Upper lobe of right lung (tissue), 1 donor: ENCODE data around the gene CCDC107. TPM values are rescaled to one million over a fixed set of nuclear protein-coding genes. Genes with fewer than 3 reads are reported as not detected.
A peak's percentile ranks its signal among the peaks of the same experiment; 100 is the strongest.

Source experiments
- ATAC-seq: fragments of 200-7000 bp; cut with Tn5 transposase; one replicate; pipeline ENCODE4 v1.9.1; 2020; ENCODE audit warnings: mild to moderate bottlenecking, moderate library complexity
- DNase-seq: peaks from one replicate; pipeline ENCODE4 v3.0.0-alpha.2; 2020
- H3K27ac ChIP-seq: fragments of 200-600 bp; one replicate; pipeline ENCODE4 v1.8.0; 2022
- H3K27me3 ChIP-seq: fragments of 200-600 bp; one replicate; pipeline ENCODE4 v1.8.0; 2022; ENCODE audit warnings: mild to moderate bottlenecking
- H3K36me3 ChIP-seq: fragments of 200-600 bp; one replicate; pipeline ENCODE4 v1.8.0; 2022
- H3K4me1 ChIP-seq: fragments of 200-600 bp; one replicate; pipeline ENCODE4 v1.8.0; 2022
- H3K4me3 ChIP-seq: fragments of 200-600 bp; one replicate; pipeline ENCODE4 v1.8.0; 2022; ENCODE audit warnings: mild to moderate bottlenecking
- H3K9me3 ChIP-seq: fragments of 200-600 bp; one replicate; pipeline ENCODE4 v1.8.0; 2022
- CTCF ChIP-seq: fragments of 200-600 bp; IDR thresholded peaks from one replicate; pipeline ENCODE4 v1.8.0; 2022; ENCODE audit warnings: antibody characterized with exemption
- intact Hi-C: fragments of 100-400 bp; cut with DNase I; formaldehyde crosslinking; loops from one replicate; pipeline ENCODE4 v1.11.0; 2022
- total RNA-seq: library from RNA; stranded (reverse); fragmentation: NEBNext Ultra II Directional; extraction: Animal tissue kit (Norgen Biotek cat#: 25700); gene quantifications from one replicate; pipeline ENCODE4 v1.2.1, GENCODE V29; 2021
- donor health status: DM: no; HTN: yes; CAD: no; lungs with severe emphysema.

CCDC107 gene
- total RNA-seq, 1 donor from 2014 or later = 31.1 TPM

- ATAC-seq (peak; percentile 51), DNase-seq (no peak)
- H3K9me3 ChIP-seq = no peaks in the 10 kb centered on the region
- H3K27ac ChIP-seq = peak within 1 kb of the TSS; percentile 83
- H3K36me3 ChIP-seq = peaks cover 5% of the 10 kb centered on the region
- H3K4me3 ChIP-seq = peak within 1 kb of the TSS; percentile 76
- intact Hi-C loops = no loop called here
- H3K27me3 ChIP-seq = no peaks in the 10 kb centered on the region
- TF ChIP-seq CTCF = no peak
- H3K4me1 ChIP-seq = peaks cover 15% of the 10 kb centered on the region
These were observed 31.6 kb downstream of the CCDC107 start, which contains the start of gene TPM2 for GRCh38 chr9:35689542-35690293. Gene TPM2 (minus strand): TSS chr9:35689925. CDS start chr9:35689817, 108 bp downstream.

- TF ChIP-seq CTCF = no peak
- DNase-seq (no peak), ATAC-seq (no peak)
- no peaks in the 10 kb centered on the region for H3K9me3 ChIP-seq
- intact Hi-C loops = no loop called here
- peaks cover 2% of the 10 kb centered on the region for H3K36me3 ChIP-seq
- peak overlapping the region; percentile 83 for H3K27ac ChIP-seq
- peak overlapping the region; percentile 76 for H3K4me3 ChIP-seq
- peaks cover 15% of the 10 kb centered on the region for H3K4me1 ChIP-seq
- H3K27me3 ChIP-seq = no peaks in the 10 kb centered on the region
These were observed 32.2 kb downstream of the CCDC107 start for GRCh38 chr9:35690294-35690613.

- Histone ChIP-seq H3K27me3 (no peaks in the 10 kb centered on the region), H3K4me1 (peaks cover 16% of the 10 kb centered on the region), H3K27ac (peak overlapping the region; percentile 83), H3K36me3 (no peaks in the 10 kb centered on the region), H3K4me3 (peak overlapping the region; percentile 76), H3K9me3 (no peaks in the 10 kb centered on the region)
- peak; percentile 78 for ATAC-seq
- TF ChIP-seq CTCF = no peak
- DNase-seq = peak; percentile 83
- intact Hi-C loops = no loop called here
These were observed 32.7 kb downstream of the CCDC107 start for GRCh38 chr9:35690614-35691333.

GRCh38 chr9:35691334-35691650 lies 33.2 kb downstream of the CCDC107 start:
- Histone ChIP-seq H3K4me3 (peak overlapping the region; percentile 76), H3K36me3 (peaks cover 4% of the 10 kb centered on the region), H3K27me3 (no peaks in the 10 kb centered on the region), H3K4me1 (peaks cover 21% of the 10 kb centered on the region), H3K27ac (peak overlapping the region; percentile 83), H3K9me3 (no peaks in the 10 kb centered on the region)
- no peak for TF ChIP-seq CTCF
- peak; percentile 44 for ATAC-seq
- DNase-seq = no peak
- intact Hi-C loops = no loop called here

GRCh38 chr9:35691757-35692301 lies 33.7 kb downstream of the CCDC107 start:
- ATAC-seq (no peak), DNase-seq (no peak)
- H3K9me3 ChIP-seq = no peaks in the 10 kb centered on the region
- H3K4me3 ChIP-seq = no peak overlapping the region
- H3K27me3 ChIP-seq = no peaks in the 10 kb centered on the region
- peaks cover 8% of the 10 kb centered on the region for H3K36me3 ChIP-seq
- no peak for TF ChIP-seq CTCF
- H3K27ac ChIP-seq = peak overlapping the region; percentile 83
- peaks cover 23% of the 10 kb centered on the region for H3K4me1 ChIP-seq
- intact Hi-C loops = no loop called here
